NCI-H774 (cell line): ENCODE measurements around the gene THAP10.
"Not testable (repeated sequence)": the region's sequence is repeated elsewhere in the genome, so short reads cannot be mapped to it uniquely, and the experiment has no call there.

Experiments
- DNase-seq: peaks from one replicate; lab custom pipeline; 2025; lab: John Stamatoyannopoulos, UW

The THAP10 gene

GRCh38 chr15:70876683-70877082, 15.6 kb downstream of the THAP10 start:
- DNase-seq, result no peak

- no peak for DNase-seq
Observed at GRCh38 chr15:70876011-70876410, 16.2 kb downstream of the THAP10 start.

- DNase-seq, result no peak
Observed at GRCh38 chr15:70875001-70875782, 17.0 kb downstream of the THAP10 start.

- DNase-seq, result no peak
Observed at GRCh38 chr15:70873232-70874054, 18.8 kb downstream of the THAP10 start.

DNA sequence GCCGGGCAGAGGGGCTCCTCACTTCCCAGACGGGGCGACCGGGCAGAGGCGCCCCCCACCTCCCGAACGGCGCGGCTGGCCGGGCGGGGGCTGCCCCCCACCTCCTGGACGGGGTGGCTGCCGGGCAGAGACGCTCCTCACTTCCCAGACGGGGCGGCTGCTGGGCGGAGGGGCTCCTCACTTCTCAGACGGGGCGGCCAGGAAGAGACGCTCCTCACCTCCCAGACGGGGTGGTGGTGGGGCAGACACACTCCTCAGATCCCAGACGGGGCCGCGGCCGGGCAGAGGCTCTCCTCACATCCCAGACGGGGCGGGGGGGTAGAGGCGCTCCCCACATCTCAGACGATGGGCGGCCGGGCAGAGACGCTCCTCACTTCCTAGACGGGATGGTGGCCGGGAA, 20.7 kb downstream of the THAP10 start:
- not testable (repeated sequence) for DNase-seq

- DNase-seq, result no peak
Observed at GRCh38 chr15:70870051-70870450, 22.2 kb downstream of the THAP10 start.

GRCh38 chr15:70869346-70869745, 22.9 kb downstream of the THAP10 start:
- no peak for DNase-seq

DNA sequence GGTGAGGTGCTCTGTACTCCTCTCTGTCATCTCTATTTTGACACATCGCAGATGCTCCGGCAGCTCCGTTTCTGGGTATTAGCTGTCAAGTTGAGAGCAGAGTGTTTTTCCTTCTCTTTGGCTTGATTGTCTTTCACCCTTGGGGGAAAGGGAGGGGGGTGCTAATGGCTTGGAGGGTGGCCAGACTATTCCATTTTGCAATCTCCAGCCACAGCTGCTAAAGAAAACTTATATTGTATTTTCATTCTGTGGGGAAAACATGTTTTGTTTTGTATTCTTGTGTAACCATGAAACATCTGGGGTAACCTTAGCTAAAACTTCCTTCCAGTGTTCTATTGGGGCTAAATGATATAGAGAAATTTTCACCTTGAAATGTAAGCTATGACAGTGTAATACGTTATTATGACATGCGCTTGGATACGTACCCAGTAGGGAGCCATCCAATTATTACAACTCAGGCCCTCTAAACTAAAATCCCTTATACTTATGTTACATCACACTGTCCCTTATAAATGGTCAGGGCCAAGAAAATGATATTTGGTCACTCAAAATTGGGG, 24.2 kb downstream of the THAP10 start:
- DNase-seq, result no peak

- DNase-seq, result no peak
Observed at GRCh38 chr15:70866982-70867641, 25.1 kb downstream of the THAP10 start.

- DNase-seq, result no peak
Observed at GRCh38 chr15:70863450-70864218, 28.6 kb downstream of the THAP10 start.

- DNase-seq, result no peak
Observed at GRCh38 chr15:70859998-70860397, 32.2 kb downstream of the THAP10 start.

DNA sequence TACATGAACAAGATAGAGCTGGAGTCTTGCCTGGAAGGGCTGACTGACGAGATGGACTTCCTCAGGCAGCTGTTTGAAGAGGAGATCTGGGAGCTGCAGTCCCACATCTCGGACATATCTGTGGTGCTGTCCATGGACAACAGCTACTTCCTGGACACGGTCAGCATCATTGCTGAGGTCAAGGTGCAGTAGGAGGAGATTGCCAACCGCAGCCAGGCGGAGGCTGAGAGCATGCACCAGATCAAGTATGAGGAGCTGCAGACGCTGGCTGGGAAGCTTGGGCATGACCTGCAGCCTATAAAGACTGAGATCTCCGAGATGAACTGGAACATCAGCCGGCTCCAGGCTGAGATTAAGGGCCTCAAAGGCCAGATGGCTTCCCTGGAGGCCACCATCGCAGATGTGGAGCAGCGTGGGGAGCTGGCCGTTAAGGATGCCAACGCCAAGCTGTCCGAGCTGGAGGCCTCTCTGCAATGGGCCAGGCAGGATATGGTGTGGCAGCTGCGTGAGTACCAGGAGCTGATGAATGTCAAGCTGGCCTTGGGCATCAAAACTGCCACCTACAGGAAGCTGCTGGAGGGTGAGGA, 32.8 kb downstream of the THAP10 start:
- DNase-seq, result no peak

DNA sequence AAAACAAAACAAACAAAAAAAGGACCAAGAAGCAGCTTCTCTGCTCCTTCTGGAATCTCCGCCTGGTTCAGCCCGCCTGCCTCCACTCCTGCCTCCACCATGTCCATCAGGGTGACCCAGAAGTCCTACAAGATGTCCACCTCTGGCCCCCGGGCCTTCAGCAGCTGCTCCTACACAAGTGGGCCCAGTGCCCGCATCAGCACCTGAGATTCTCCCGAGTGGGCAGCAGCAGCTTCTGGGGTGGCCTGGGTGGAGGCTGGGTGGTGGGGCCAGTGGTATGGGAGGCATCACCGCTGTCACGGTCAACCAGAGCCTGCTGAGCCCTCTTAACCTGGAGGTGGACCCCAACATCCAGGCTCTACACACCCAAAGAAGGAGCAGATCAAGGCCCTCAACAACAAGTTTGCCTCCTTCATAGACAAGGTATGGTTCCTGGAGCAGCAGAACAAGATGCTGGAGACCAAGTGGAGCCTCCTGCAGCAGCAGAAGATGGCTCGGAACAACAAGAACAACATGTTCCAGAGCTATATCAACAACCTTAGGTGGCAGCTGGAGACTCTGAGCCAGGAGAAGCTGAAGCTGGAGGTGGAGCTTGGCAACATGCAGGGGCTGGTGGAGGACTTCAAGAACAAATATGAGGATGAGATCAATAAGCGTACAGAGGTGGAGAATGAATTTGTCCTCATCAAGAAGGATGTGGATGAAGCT, 33.5 kb downstream of the THAP10 start:
- not testable (repeated sequence) for DNase-seq

DNA sequence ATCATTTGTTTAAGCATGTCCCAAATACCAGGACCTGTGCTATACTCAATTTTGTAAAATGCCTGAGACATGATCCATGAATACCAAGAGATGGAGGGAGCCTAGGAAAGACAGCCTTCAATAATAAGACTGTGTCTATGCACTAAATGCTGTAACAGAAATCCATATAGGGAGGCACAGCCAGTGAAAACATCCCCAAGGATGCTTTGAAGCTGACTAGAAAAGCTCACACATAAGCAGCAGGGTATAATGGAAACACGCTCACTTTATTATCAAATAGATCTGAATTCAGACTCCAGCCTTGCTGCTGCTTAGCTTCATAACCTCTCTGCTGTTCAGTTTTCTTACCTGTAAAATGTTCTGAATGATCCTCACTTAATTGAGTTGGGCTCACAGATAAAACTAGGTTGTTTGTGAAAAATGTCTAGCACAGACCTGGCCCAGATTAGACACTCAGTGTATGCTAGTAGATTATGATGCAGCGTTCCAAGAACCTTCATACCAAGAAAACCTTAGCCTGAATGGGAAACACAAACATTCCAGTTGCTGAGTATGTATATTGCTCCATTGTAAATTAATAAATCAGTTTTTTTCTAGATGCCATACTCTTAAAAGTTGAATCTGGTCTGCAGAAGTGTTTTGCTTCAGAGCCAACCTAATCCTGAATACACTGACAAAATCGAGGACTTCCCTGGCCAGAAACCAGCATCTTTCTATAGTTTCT, 34.5 kb downstream of the THAP10 start:
- no peak for DNase-seq

- no peak for DNase-seq
Observed at GRCh38 chr15:70856884-70857561, 35.2 kb downstream of the THAP10 start.

GRCh38 chr15:70856177-70856883, 35.9 kb downstream of the THAP10 start:
- DNase-seq, result no peak

GRCh38 chr15:70855764-70856163, 36.5 kb downstream of the THAP10 start:
- no peak for DNase-seq

- DNase-seq, result no peak
Observed at GRCh38 chr15:70854666-70854976, 37.6 kb downstream of the THAP10 start.
